OCI-LY1 (cell line): ENCODE results near the gene CIRBP.

ENCODE experiments used
- H2AFZ ChIP-seq: fragments of 200-600 bp; sonication (generic), shearing (Covaris generic); 2 replicates; pipeline ENCODE4 v1.6.0; 2014; ENCODE audit warnings: antibody characterized with exemption, mild to moderate bottlenecking, low read length
- H3F3A ChIP-seq: fragments of 200-600 bp; sonication (generic), shearing (Covaris generic); 2 replicates; pipeline ENCODE4 v1.6.0; 2014; ENCODE audit warnings: mild to moderate bottlenecking, antibody characterized with exemption, low read length, moderate library complexity; ENCODE audit not compliant: insufficient read depth
- H3K27ac ChIP-seq: fragments of 200-600 bp; sonication (generic); 2 replicates; pipeline ENCODE4 v1.5.1; 2014; ENCODE audit warnings: low read length, mixed run types, mild to moderate bottlenecking, low read depth; ENCODE audit not compliant: poor library complexity, severe bottlenecking
- H3K27me3 ChIP-seq: fragments of 200-600 bp; sonication (generic); 2 replicates; pipeline ENCODE4 v1.6.0; 2014; ENCODE audit warnings: antibody characterized with exemption, mild to moderate bottlenecking, low read length, moderate library complexity; ENCODE audit not compliant: insufficient read depth
- H3K36me3 ChIP-seq: fragments of 200-600 bp; sonication (generic); 2 replicates; pipeline ENCODE4 v1.6.1; 2014; ENCODE audit warnings: mild to moderate bottlenecking, antibody characterized with exemption, low read length, moderate library complexity, mixed read lengths; ENCODE audit not compliant: insufficient read depth
- H3K4me1 ChIP-seq: fragments of 200-600 bp; sonication (generic); 2 replicates; pipeline ENCODE4 v1.5.1; 2014; ENCODE audit warnings: mild to moderate bottlenecking, low read length, moderate library complexity; ENCODE audit not compliant: insufficient read depth, severe bottlenecking
- H3K4me2 ChIP-seq: fragments of 200-600 bp; sonication (generic), shearing (Covaris generic); 2 replicates; pipeline ENCODE4 v1.6.1; 2014; ENCODE audit warnings: low read length
- H3K4me3 ChIP-seq: fragments of 200-600 bp; sonication (generic); 2 replicates; pipeline ENCODE4 v1.5.1; 2014; ENCODE audit warnings: low read length, low read depth, mild to moderate bottlenecking, mixed read lengths; ENCODE audit not compliant: poor library complexity, severe bottlenecking
- H3K79me2 ChIP-seq: fragments of 200-600 bp; shearing (Covaris generic); 2 replicates; pipeline ENCODE4 v1.6.1; 2016; ENCODE audit warnings: mixed run types, low read length, mixed read lengths; ENCODE audit not compliant: insufficient read depth
- H3K9ac ChIP-seq: fragments of 200-600 bp; sonication (generic), shearing (Covaris generic); 2 replicates; pipeline ENCODE4 v1.6.1; 2014; ENCODE audit warnings: mild to moderate bottlenecking, low read length, mixed read lengths
- H3K9me2 ChIP-seq: fragments of 200-600 bp; sonication (generic), shearing (Covaris generic); 2 replicates; pipeline ENCODE4 v1.6.1; 2014; ENCODE audit warnings: low read depth, mild to moderate bottlenecking, low read length, mixed read lengths
- H3K9me3 ChIP-seq: fragments of 200-600 bp; shearing (Covaris generic); 2 replicates; pipeline ENCODE4 v1.6.1; 2014; ENCODE audit warnings: low read length, mixed read lengths
- H4K20me1 ChIP-seq: fragments of 200-600 bp; sonication (generic), shearing (Covaris generic); 2 replicates; pipeline ENCODE4 v1.6.0; 2016; ENCODE audit warnings: mild to moderate bottlenecking, low read length; ENCODE audit not compliant: insufficient read depth
- CTCF ChIP-seq: fragments of 200-600 bp; sonication (generic), shearing (Covaris generic); IDR thresholded peaks from 2 replicates; pipeline ENCODE4 v1.5.1; 2017; ENCODE audit warnings: mild to moderate bottlenecking, antibody characterized with exemption, low read length, moderate library complexity, mixed read lengths
- EZH2 ChIP-seq: fragments of 200-600 bp; sonication (generic), shearing (Covaris generic); IDR thresholded peaks from 2 replicates; pipeline ENCODE4 v1.8.0; 2017; ENCODE audit warnings: borderline replicate concordance, mixed run types, mild to moderate bottlenecking, antibody characterized with exemption, low read length, moderate library complexity, mixed read lengths

The CIRBP gene

GRCh38 chr19:1307320-1307719 is 38.2 kb downstream of the CIRBP start:
- no peak overlapping the region for H3K4me2 ChIP-seq
- no peaks in the 10 kb centered on the region for H3K79me2 ChIP-seq
- no peak overlapping the region for H3K27ac ChIP-seq
- H3K4me3 ChIP-seq, result no peak overlapping the region
- no peaks in the 10 kb centered on the region for H3K4me1 ChIP-seq
- H3K36me3 ChIP-seq, result no peaks in the 10 kb centered on the region
- H3K27me3 ChIP-seq, result peaks cover 5% of the 10 kb centered on the region; the same call in 1 of the 2 replicates
- TF ChIP-seq EZH2 (no peak), CTCF (no peak)
- no peak overlapping the region for H3K9ac ChIP-seq
- no peak overlapping the region for H2AFZ ChIP-seq
- H3K9me3 ChIP-seq, result no peaks in the 10 kb centered on the region
- no peaks in the 10 kb centered on the region for H4K20me1 ChIP-seq
- no peaks in the 10 kb centered on the region for H3K9me2 ChIP-seq
- H3F3A ChIP-seq, result no peaks in the 10 kb centered on the region

GRCh38 chr19:1307755-1308303 is 38.7 kb downstream of the CIRBP start:
- no peaks in the 10 kb centered on the region for H3K9me2 ChIP-seq
- H3K27ac ChIP-seq, result no peak overlapping the region
- no peak overlapping the region for H3K4me3 ChIP-seq
- no peak for TF ChIP-seq CTCF
- no peak overlapping the region for H2AFZ ChIP-seq
- no peaks in the 10 kb centered on the region for H3K9me3 ChIP-seq
- H3K4me1 ChIP-seq, result no peaks in the 10 kb centered on the region
- no peak overlapping the region for H3K9ac ChIP-seq
- H3K79me2 ChIP-seq, result no peaks in the 10 kb centered on the region
- no peaks in the 10 kb centered on the region for H4K20me1 ChIP-seq
- H3K27me3 ChIP-seq, result peaks cover 5% of the 10 kb centered on the region; the same call in 1 of the 2 replicates
- H3K36me3 ChIP-seq, result no peaks in the 10 kb centered on the region
- H3F3A ChIP-seq, result no peaks in the 10 kb centered on the region
- no peak overlapping the region for H3K4me2 ChIP-seq

GRCh38 chr19:1308718-1309117 is 39.6 kb downstream of the CIRBP start:
- H3K4me3 ChIP-seq, result no peak overlapping the region
- H3K27me3 ChIP-seq, result peaks cover 5% of the 10 kb centered on the region; the same call in 1 of the 2 replicates
- H3K4me1 ChIP-seq, result no peaks in the 10 kb centered on the region
- no peaks in the 10 kb centered on the region for H3K36me3 ChIP-seq
- no peak overlapping the region for H3K4me2 ChIP-seq
- H2AFZ ChIP-seq, result no peak overlapping the region
- H3K9ac ChIP-seq, result no peak overlapping the region
- H3K79me2 ChIP-seq, result no peaks in the 10 kb centered on the region
- no peak for TF ChIP-seq EZH2
- TF ChIP-seq CTCF, result no peak
- no peak overlapping the region for H3K27ac ChIP-seq
- H4K20me1 ChIP-seq, result no peaks in the 10 kb centered on the region
- no peaks in the 10 kb centered on the region for H3K9me2 ChIP-seq
- H3K9me3 ChIP-seq, result no peaks in the 10 kb centered on the region
- no peaks in the 10 kb centered on the region for H3F3A ChIP-seq
